SU-DHL-6 (cell line): Measurements from ENCODE around the gene PKN1.

Experiments used
- H2AFZ ChIP-seq: fragments of 200-600 bp; sonication (generic); 2 replicates; pipeline ENCODE4 v1.6.1; 2014; ENCODE audit warnings: low read depth, mild to moderate bottlenecking, moderate library complexity, mixed read lengths, antibody characterized with exemption, low read length; ENCODE audit not compliant: severe bottlenecking
- H3F3A ChIP-seq: fragments of 200-600 bp; shearing (Covaris generic); 2 replicates; pipeline ENCODE4 v1.6.0; 2016; ENCODE audit warnings: antibody characterized with exemption, mild to moderate bottlenecking; ENCODE audit not compliant: insufficient read depth
- H3K27ac ChIP-seq: fragments of 200-600 bp; sonication (generic); 2 replicates; pipeline ENCODE4 v1.5.1; 2016; ENCODE audit warnings: low read depth, mild to moderate bottlenecking, low read length, moderate library complexity, mixed read lengths
- H3K27me3 ChIP-seq: fragments of 200-600 bp; sonication (generic), shearing (Covaris generic); 2 replicates; pipeline ENCODE4 v1.6.0; 2014; ENCODE audit warnings: mild to moderate bottlenecking, low read length
- H3K36me3 ChIP-seq: fragments of 200-600 bp; sonication (generic); 2 replicates; pipeline ENCODE4 v1.6.1; 2014; ENCODE audit warnings: mild to moderate bottlenecking, low read length, mixed read lengths
- H3K4me2 ChIP-seq: fragments of 300-600, 200-600 bp; shearing (Covaris generic), sonication (generic); 2 replicates; pipeline ENCODE4 v1.6.0; 2014; ENCODE audit warnings: low read length, low read depth, mild to moderate bottlenecking; ENCODE audit not compliant: poor library complexity, severe bottlenecking
- H3K4me3 ChIP-seq: fragments of 200-600 bp; sonication (generic); 2 replicates; pipeline ENCODE4 v1.5.1; 2014; ENCODE audit warnings: antibody characterized with exemption, low read length, mild to moderate bottlenecking, mixed read lengths; ENCODE audit not compliant: insufficient read depth, poor library complexity, severe bottlenecking
- H3K79me2 ChIP-seq: fragments of 200-600 bp; sonication (generic); 2 replicates; pipeline ENCODE4 v1.6.1; 2014; ENCODE audit warnings: mild to moderate bottlenecking, low read length, moderate library complexity; ENCODE audit not compliant: insufficient read depth
- H3K9ac ChIP-seq: fragments of 200-600 bp; sonication (generic); 2 replicates; pipeline ENCODE4 v1.7.0; 2014; ENCODE audit warnings: mild to moderate bottlenecking, low read length
- H3K9me2 ChIP-seq: fragments of 200-600 bp; sonication (generic); replicated peaks from 2 replicates; pipeline ENCODE4 v1.6.1; 2014; ENCODE audit warnings: low read length; ENCODE audit not compliant: insufficient read depth
- H3K9me3 ChIP-seq: fragments of 200-600 bp; sonication (generic); 2 replicates; pipeline ENCODE4 v1.6.1; 2014; ENCODE audit warnings: low read length, mixed read lengths; ENCODE audit not compliant: insufficient read depth
- H4K20me1 ChIP-seq: fragments of 200-600 bp; sonication (generic); 2 replicates; pipeline ENCODE4 v1.6.1; 2014; ENCODE audit warnings: low read depth, mild to moderate bottlenecking, antibody characterized with exemption, low read length, moderate library complexity, mixed read lengths
- CTCF ChIP-seq: fragments of 200-600 bp; sonication (generic); IDR thresholded peaks from one replicate; pipeline ENCODE4 v1.5.1; 2017; ENCODE audit warnings: antibody characterized with exemption, mild to moderate bottlenecking, low read length, moderate library complexity; ENCODE audit not compliant: insufficient read depth, poor library complexity, severe bottlenecking
- EZH2phosphoT487 ChIP-seq: fragments of 200-600 bp; sonication (generic), shearing (Covaris generic); conservative IDR thresholded peaks from 2 replicates; pipeline ENCODE4 v1.6.1; 2018; ENCODE audit warnings: mild to moderate bottlenecking, antibody characterized with exemption, low read length, moderate library complexity, mixed read lengths

The PKN1 gene

GRCh38 chr19:14494910-14495671 is 62.0 kb downstream of the PKN1 start:
- peak overlapping the region; percentile 57 for H3K4me2 ChIP-seq
- peak overlapping the region; percentile 40 for H3K9ac ChIP-seq
- H3F3A ChIP-seq: no peaks in the 10 kb centered on the region
- H3K79me2 ChIP-seq: no peaks in the 10 kb centered on the region
- TF ChIP-seq CTCF (no peak), EZH2phosphoT487 (no peak)
- peak overlapping the region; percentile 55 for H3K4me3 ChIP-seq
- no peaks in the 10 kb centered on the region for H3K27me3 ChIP-seq
- no peak overlapping the region for H2AFZ ChIP-seq
- H3K9me3 ChIP-seq: no peaks in the 10 kb centered on the region
- H4K20me1 ChIP-seq: no peaks in the 10 kb centered on the region
- no peaks in the 10 kb centered on the region for H3K36me3 ChIP-seq
- no peaks in the 10 kb centered on the region for H3K9me2 ChIP-seq
- no peak overlapping the region for H3K27ac ChIP-seq

GRCh38 chr19:14495672-14496028 is 62.5 kb downstream of the PKN1 start:
- Histone ChIP-seq H3K27ac (no peak overlapping the region), H3F3A (no peaks in the 10 kb centered on the region), H3K9ac (peak overlapping the region; percentile 40), H4K20me1 (no peaks in the 10 kb centered on the region), H3K4me2 (peak overlapping the region; percentile 57), H2AFZ (no peak overlapping the region), H3K4me3 (peak overlapping the region; percentile 55), H3K9me2 (no peaks in the 10 kb centered on the region), H3K9me3 (no peaks in the 10 kb centered on the region), H3K79me2 (no peaks in the 10 kb centered on the region), H3K27me3 (no peaks in the 10 kb centered on the region), H3K36me3 (no peaks in the 10 kb centered on the region)
- no peak for TF ChIP-seq CTCF
- TF ChIP-seq EZH2phosphoT487: no peak

- no peaks in the 10 kb centered on the region for H3K9me2 ChIP-seq
- peak within 1 kb of the TSS; percentile 55 for H3K4me3 ChIP-seq
- H3K27ac ChIP-seq: no peak within 1 kb of the TSS
- no peaks in the 10 kb centered on the region for H3K27me3 ChIP-seq
- no peaks in the 10 kb centered on the region for H3K9me3 ChIP-seq
- no peaks in the 10 kb centered on the region for H3K79me2 ChIP-seq
- peak within 1 kb of the TSS; percentile 91 for H2AFZ ChIP-seq
- TF ChIP-seq CTCF (no peak), EZH2phosphoT487 (no peak)
- peak within 1 kb of the TSS; percentile 57 for H3K4me2 ChIP-seq
- no peaks in the 10 kb centered on the region for H3K36me3 ChIP-seq
- H3F3A ChIP-seq: no peaks in the 10 kb centered on the region
- peak within 1 kb of the TSS; percentile 40 for H3K9ac ChIP-seq
- no peaks in the 10 kb centered on the region for H4K20me1 ChIP-seq
Observed at GRCh38 chr19:14496029-14496833, 63.1 kb downstream of the PKN1 start, which contains the start of gene GIPC1. Gene GIPC1 (minus strand): TSS chr19:14496127. CDS start chr19:14482976, 13,151 bp downstream.
